DMS114 treated with DMSO at 0.1 percent for 48 hours (cell line): ENCODE measurements around the gene LYZL4.

Experiments used
- DNase-seq: peaks from one replicate; lab custom pipeline; 2025; ENCODE audit not compliant: unreplicated experiment; lab: John Stamatoyannopoulos, UW

LYZL4 gene

DNA sequence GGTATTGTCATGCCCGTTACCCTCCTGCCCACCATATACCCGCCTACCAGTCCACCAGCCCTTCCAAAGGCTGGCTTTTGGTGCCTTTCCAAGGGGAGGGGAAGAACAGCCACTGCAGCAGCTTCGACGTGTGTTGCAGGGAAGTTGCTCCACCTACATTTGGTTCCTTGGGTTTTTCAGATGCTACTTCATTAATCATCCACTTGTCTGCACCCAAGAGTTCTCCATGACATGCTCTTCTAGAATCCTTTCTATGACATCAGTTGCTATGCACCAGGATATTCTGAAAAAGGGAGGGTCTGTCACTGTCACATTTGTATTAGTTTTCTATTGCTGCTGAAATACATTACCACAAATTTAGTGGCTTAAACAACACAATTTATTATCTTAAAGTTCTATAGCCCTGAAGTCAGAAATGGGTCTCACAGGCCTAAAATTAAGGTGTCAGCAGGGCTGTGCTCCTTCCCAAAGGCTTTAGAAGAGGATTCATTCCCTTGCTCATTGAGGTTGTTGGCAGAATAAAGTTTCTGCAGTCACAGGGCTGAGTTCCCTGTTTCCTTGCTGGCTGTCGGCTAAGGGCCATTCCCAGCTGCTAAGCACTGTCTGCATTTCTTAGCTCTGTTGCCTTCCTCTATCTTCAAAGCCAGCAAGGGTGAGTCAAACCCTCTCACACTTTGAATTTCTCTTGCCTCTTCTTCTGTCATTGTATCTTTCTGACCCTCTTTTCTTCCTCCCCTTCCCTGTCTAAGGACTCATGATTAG lies at the start of gene LYZL4:
TSS of gene LYZL4 (minus strand) at position 241 of the 762 bp plus-strand sequence. CDS start 3,359 bp downstream, outside the sequence.
- DNase-seq = no peak

GRCh38 chr3:42459151-42459550 lies 48.7 kb upstream of the LYZL4 start:
- DNase-seq = no peak

DNA sequence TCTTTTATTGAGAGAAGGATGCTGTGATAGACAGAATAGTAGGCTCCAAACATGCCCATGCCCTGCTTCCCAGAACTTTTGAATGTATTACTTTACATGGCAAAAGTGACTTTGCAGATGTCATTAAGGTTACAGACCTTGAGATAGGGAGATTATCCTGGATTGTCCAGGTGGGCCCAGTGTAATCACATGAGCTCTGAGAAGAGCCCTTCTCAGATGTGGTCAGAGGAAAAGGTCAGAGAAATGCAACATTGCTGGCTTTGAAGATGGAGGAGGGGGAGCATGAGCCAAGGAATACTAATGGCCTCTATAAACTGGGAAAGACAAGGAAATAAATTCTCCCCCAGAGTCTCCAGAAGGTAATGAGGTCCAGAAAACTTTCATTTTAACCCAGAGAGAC lies 45.8 kb upstream of the LYZL4 start:
- DNase-seq = no peak

GRCh38 chr3:42451546-42452230 lies 41.3 kb upstream of the LYZL4 start:
- no peak for DNase-seq

DNA sequence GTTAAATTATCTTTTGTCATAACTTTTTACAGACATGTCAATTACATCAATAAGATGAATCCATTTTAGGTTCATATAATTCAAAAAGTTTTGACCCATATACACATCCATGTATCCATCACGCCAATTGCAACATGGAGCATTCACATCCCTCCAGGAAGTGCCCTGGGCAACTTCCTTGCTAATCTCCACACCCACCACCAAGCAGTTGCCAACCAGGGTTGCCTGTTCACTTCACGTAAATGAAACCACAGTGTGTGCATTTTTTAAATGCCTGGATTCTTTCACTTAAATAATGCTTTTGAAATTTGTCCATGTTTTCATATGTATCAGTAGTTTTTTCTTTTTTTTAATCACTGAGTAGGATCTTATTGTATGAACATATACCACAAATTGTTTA lies 40.7 kb upstream of the LYZL4 start:
- DNase-seq = no peak

DNA sequence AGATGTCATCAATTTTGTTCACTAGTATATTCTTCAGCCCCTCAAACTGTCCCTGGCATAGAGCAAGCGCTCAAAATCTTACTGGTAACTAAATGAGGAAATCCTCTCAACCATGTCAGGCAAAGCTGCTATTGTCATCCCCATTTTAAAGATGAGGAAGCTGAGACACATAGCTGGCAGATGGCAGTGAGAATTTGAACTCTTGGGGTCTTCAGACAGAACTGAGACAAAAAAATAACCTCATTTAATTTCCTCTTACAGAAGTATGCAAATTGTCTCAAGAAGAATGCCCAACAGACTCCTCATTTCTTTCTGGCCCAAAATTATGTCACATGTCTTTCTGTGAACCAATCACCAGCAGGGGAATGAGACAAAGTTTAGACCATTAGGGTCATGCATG lies 40.2 kb upstream of the LYZL4 start:
- no peak for DNase-seq

DNA sequence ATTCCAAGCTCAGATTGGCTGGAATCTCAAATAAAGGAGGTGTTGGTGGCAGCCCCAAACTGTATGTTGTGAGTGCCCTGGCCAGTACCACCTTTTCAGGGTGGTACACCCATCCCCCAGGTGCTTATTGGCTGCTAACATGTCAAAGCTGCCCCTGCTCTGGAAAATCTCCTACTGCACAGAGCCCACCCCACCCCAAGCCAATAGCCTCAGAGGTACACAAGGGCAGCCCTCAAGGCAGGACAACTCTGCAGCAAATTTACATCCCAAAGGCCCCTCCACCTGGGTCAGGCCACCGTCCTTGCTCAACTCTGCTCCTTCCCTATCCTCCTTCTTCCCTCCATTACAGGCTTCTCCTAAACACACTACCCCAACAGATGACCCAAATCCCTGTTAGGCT lies 37.1 kb upstream of the LYZL4 start:
- DNase-seq = no peak

- DNase-seq = no peak
Measured at GRCh38 chr3:42446111-42447050, 36.0 kb upstream of the LYZL4 start.

GRCh38 chr3:42443819-42444436 lies 33.5 kb upstream of the LYZL4 start:
- peak; percentile 48 for DNase-seq

GRCh38 chr3:42443292-42443691 lies 32.9 kb upstream of the LYZL4 start:
- DNase-seq = no peak

DNA sequence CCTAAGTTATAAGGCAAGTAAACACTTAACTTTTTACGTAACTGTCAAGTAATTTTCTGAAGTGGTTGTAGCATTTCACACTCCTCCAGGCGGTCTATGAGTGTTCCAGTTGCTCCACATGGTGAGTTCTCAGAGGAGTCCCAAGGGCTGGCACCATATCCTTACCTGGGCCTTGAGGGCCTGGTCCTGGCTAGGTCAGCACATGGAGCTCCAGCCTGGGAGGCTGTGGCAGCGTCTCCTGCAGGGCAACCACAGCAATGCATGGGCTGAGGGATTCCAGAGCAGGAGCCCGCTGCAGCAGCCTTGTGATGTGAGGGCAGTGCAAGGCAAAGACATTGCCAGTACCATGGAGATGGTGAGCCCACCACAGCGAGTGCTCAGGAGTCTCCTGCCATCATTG lies 32.2 kb upstream of the LYZL4 start:
- DNase-seq = no peak

GRCh38 chr3:42441791-42442190 lies 31.4 kb upstream of the LYZL4 start:
- DNase-seq = no peak

GRCh38 chr3:42440924-42441323 lies 30.5 kb upstream of the LYZL4 start:
- DNase-seq = no peak

DNA sequence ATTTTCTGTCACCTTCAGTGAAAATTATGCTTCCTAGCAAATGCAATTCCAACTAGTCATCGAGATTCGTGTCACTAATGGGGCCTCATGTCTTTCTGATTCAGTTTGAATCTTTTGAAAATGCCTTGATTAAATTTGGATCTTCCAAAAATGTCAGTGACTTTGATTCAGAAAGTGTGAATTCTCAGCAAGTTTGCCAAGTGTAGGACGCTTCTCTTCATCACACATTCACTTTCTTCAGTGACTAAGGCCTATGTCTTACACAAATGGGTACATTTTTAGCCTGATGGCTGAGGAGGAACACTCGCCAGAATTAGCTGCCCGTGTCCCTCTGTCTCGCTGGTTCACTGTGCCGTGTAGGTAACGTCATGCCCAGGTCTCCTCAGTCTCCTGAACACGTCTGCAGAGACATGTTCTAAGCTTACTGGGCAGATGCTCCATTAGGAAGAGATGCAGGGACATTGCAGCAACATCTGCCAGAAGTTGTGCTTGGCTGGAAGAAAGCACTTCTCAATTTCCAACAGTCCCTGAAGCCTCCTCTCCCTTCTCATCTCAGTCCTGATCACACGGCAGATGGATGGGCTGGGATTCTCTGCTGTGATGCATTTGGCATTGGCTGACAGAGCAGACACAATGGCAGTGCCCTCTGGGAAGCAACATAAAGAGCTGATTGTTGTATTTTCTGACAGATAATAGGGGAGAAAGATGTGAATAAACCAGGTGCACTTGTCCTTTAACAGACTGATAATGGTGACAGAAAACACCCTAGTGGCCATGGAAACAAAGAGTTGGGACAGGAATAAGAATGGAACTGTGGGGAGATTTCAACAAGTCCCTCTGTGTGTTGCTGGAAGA lies 29.1 kb upstream of the LYZL4 start:
- DNase-seq = no peak

DNA sequence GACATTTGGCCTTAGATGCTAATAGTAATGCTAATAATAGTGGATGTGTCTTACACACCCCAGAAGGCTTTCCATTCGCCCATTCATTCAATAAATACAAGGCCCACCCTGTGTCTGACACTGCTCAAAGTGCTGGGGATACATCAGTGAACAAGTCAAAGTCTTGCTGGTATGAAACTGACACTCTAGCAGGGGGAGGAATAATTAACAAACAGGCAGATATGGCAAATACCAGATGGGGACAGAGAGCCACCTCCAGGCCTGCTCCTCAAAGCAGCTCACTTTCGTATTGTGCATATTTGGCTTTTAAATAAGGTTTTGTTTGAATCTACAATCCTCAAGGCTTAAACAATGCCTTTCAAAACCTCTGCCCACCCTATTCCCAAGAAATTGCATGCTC lies 28.3 kb upstream of the LYZL4 start:
- DNase-seq = no peak

DNA sequence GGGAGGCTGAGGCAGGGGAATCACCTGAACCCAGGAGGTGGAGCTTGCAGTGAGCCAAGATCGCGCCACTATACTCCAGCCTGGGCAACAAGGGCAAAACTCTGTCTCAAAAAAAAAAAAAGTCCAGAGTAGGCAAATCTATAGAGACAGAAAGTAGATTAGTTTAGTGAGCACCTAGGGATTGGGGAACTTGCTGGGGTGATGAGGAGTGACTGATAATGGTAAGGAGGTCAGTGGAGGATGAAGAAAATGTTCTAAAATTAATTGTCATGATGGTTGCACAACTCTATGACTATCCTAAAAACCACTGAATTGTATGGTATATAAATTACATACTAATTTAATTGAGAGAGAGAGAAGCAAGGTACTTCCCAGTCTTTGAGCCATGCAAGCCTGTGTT lies 27.8 kb upstream of the LYZL4 start:
- DNase-seq = no peak

- no peak for DNase-seq
Measured at GRCh38 chr3:42434777-42435380, 24.5 kb upstream of the LYZL4 start.

- DNase-seq = no peak
Measured at GRCh38 chr3:42432485-42432884, 22.1 kb upstream of the LYZL4 start.

DNA sequence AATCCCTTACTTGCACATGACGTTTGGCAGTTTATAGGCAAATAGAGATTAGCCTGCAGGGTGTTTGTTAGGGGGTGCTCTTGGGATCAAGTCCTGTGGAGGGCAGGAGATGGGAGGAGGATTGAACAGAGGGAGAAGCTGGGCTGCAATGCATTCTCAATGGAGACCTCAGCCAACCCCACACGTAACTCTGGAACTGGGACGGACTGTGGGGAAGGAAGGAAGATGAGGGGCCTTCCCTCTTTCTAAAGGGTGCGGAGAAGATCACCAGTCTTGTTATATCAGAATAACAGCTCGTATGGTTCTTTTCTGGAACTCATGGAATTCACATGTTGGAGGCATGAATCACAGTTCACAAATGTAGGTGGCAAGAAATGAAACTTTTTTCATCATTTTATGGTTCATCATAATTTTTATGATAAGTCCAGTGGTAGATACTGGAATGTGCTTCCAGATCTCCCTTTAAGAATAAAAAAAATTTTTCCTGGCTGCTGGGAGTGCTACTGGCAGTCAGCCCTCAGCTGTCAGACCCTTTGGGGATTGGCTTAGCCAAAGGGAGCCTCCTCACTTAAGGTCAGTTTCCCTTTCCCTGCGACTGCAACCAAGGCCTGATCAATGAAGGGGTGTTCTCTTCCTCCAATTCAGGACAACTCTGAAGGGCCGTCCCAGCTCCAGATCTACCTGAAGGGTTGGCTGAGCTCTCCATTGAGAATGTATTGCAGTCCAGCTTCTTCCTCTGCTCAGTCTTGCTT lies 20.5 kb upstream of the LYZL4 start:
- DNase-seq = no peak
